Thyroid gland (tissue), 4 donors: ENCODE results near the gene ASF1B.

Source experiments
- CTCF ChIP-seq, 6 experiments: fragments of 200-600 bp in 3 of 6; fragments of 450-650 bp in 3 of 6; sonication (generic) in 3 of 6; IDR thresholded peaks; one replicate each; pipeline ENCODE4 v1.5.1; 2016 to 2019; ENCODE audit warnings: antibody characterized with exemption in 6 of 6, mild to moderate bottlenecking in 2 of 6, inconsistent platforms in 1 of 6, moderate library complexity in 1 of 6
- POLR2A ChIP-seq, 2 donors: fragments of 450-650 bp; IDR thresholded peaks; one replicate each; pipeline ENCODE4 v1.6.1; 2017; ENCODE audit warnings: antibody characterized with exemption in 2 of 2, mild to moderate bottlenecking in 2 of 2, moderate library complexity in 1 of 2

- TF ChIP-seq POLR2A (IDR thresholded peaks at IDR 0.05) (no peak), CTCF (IDR thresholded peaks at IDR 0.05) (no peak)
Measured at GRCh38 chr19:14166999-14167575, 30.7 kb upstream of the ASF1B start.
